WTC11 (cell line): ENCODE results near the gene MITD1.

ENCODE experiments used
- CREM ChIP-seq: sonication (generic); formaldehyde crosslinking; IDR thresholded peaks from 2 replicates; pipeline ENCODE4 v1.8.1; 2022; ENCODE audit warnings: mild to moderate bottlenecking, missing genetic modification reagents, moderate library complexity
- CTCF ChIP-seq: fragments of 200-600 bp; IDR thresholded peaks from 2 replicates; pipeline ENCODE4 v1.8.0; 2022; ENCODE audit warnings: antibody characterized with exemption
- EMX1 ChIP-seq: fragments of 250-450 bp; sonication (Bioruptor Pico); IDR thresholded peaks from 2 replicates; pipeline ENCODE4 v1.8.0; 2021; ENCODE audit warnings: mild to moderate bottlenecking
- IRF2 ChIP-seq: sonication (generic); formaldehyde crosslinking; IDR thresholded peaks from 2 replicates; pipeline ENCODE4 v1.8.0; 2022; ENCODE audit warnings: low read depth, missing genetic modification reagents, borderline replicate concordance
- JUN ChIP-seq: sonication (generic); formaldehyde crosslinking; IDR thresholded peaks from 2 replicates; pipeline ENCODE4 v1.8.0; 2023; ENCODE audit warnings: mild to moderate bottlenecking, missing genetic modification reagents
- MXD4 ChIP-seq: fragments of 250-450 bp; sonication (Bioruptor Pico); IDR thresholded peaks from 2 replicates; pipeline ENCODE4 v1.8.0; 2021; ENCODE audit warnings: mild to moderate bottlenecking, moderate library complexity, borderline replicate concordance
- NFE2L1 ChIP-seq: sonication (generic); formaldehyde crosslinking; IDR thresholded peaks from 2 replicates; pipeline ENCODE4 v1.8.1; 2023; ENCODE audit warnings: missing genetic modification reagents
- NFYB ChIP-seq: sonication (generic); formaldehyde crosslinking; conservative IDR thresholded peaks from 2 replicates; pipeline ENCODE4 v1.8.0; 2022; ENCODE audit warnings: low read depth, missing genetic modification reagents
- RELA ChIP-seq: sonication (generic); formaldehyde crosslinking; IDR thresholded peaks from 2 replicates; pipeline ENCODE4 v1.8.1; 2022; ENCODE audit warnings: missing genetic modification reagents, mild to moderate bottlenecking, borderline replicate concordance
- SMAD4 ChIP-seq: sonication (generic); formaldehyde crosslinking; IDR thresholded peaks from 2 replicates; pipeline ENCODE4 v1.8.0; 2022; ENCODE audit warnings: mild to moderate bottlenecking, missing genetic modification reagents
- TEAD1 ChIP-seq: sonication (generic); formaldehyde crosslinking; IDR thresholded peaks from 2 replicates; pipeline ENCODE4 v1.8.0; 2022; ENCODE audit warnings: mild to moderate bottlenecking, missing genetic modification reagents
- TF ChIP-seq, protein P1 (sequence below): sonication (generic); formaldehyde crosslinking; conservative IDR thresholded peaks from 2 replicates; pipeline ENCODE4 v1.8.1; 2023; ENCODE audit warnings: mild to moderate bottlenecking, low read depth, missing genetic modification reagents, moderate library complexity
- TF ChIP-seq, protein P2 (sequence below): fragments of 250-450 bp; sonication (Bioruptor Pico); IDR thresholded peaks from 2 replicates; pipeline ENCODE4 v2.1.2; 2022; ENCODE audit warnings: mild to moderate bottlenecking, moderate library complexity
- TF ChIP-seq, protein P3 (sequence below): sonication (generic); formaldehyde crosslinking; IDR thresholded peaks from 2 replicates; pipeline ENCODE4 v1.8.1; 2023; ENCODE audit warnings: mild to moderate bottlenecking, missing genetic modification reagents, moderate library complexity

DNA sequence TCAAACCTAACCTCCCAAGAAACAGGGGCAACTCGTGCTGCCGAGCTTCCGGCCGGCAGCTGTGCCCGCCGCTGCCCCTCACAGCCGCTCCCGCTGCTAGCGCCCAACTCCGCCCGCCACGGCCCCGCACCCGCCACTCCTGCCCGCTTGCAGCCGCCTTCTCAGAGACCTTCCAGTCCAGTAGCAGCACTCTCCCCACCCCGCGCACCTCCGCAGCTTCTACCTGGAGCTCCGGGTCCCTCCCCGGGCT lies 40.1 kb downstream of the MITD1 start:
- TF ChIP-seq NFE2L1 (no peak; the same call in 1 of the 2 replicates), IRF2 (CRISPR knock-in tag) (no peak), SMAD4 (CRISPR knock-in tag) (no peak), CREM (CRISPR knock-in tag) (no peak), TEAD1 (peak; percentile 50; the same call in 1 of the 2 replicates), RELA (no peak), NFYB (CRISPR knock-in tag) (no peak), EMX1 (CRISPR knock-in tag) (0 out of 2 replicates have a peak, but pooled peaks have one; percentile 33), CTCF (no peak), JUN (CRISPR knock-in tag) (0 out of 2 replicates have a peak, but pooled peaks have one; percentile 39), MXD4 (no peak)
- TF ChIP-seq, protein P1, sequence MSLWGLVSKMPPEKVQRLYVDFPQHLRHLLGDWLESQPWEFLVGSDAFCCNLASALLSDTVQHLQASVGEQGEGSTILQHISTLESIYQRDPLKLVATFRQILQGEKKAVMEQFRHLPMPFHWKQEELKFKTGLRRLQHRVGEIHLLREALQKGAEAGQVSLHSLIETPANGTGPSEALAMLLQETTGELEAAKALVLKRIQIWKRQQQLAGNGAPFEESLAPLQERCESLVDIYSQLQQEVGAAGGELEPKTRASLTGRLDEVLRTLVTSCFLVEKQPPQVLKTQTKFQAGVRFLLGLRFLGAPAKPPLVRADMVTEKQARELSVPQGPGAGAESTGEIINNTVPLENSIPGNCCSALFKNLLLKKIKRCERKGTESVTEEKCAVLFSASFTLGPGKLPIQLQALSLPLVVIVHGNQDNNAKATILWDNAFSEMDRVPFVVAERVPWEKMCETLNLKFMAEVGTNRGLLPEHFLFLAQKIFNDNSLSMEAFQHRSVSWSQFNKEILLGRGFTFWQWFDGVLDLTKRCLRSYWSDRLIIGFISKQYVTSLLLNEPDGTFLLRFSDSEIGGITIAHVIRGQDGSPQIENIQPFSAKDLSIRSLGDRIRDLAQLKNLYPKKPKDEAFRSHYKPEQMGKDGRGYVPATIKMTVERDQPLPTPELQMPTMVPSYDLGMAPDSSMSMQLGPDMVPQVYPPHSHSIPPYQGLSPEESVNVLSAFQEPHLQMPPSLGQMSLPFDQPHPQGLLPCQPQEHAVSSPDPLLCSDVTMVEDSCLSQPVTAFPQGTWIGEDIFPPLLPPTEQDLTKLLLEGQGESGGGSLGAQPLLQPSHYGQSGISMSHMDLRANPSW (CRISPR knock-in tag): no peak
- TF ChIP-seq, protein P2, sequence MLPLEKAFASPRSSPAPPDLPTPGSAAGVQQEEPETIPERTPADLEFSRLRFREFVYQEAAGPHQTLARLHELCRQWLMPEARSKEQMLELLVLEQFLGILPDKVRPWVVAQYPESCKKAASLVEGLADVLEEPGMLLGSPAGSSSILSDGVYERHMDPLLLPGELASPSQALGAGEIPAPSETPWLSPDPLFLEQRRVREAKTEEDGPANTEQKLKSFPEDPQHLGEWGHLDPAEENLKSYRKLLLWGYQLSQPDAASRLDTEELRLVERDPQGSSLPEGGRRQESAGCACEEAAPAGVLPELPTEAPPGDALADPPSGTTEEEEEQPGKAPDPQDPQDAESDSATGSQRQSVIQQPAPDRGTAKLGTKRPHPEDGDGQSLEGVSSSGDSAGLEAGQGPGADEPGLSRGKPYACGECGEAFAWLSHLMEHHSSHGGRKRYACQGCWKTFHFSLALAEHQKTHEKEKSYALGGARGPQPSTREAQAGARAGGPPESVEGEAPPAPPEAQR: no peak
- TF ChIP-seq, protein P3, sequence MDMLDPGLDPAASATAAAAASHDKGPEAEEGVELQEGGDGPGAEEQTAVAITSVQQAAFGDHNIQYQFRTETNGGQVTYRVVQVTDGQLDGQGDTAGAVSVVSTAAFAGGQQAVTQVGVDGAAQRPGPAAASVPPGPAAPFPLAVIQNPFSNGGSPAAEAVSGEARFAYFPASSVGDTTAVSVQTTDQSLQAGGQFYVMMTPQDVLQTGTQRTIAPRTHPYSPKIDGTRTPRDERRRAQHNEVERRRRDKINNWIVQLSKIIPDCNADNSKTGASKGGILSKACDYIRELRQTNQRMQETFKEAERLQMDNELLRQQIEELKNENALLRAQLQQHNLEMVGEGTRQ (CRISPR knock-in tag): no peak
